GM12801 (cell line): Measurements from ENCODE around the gene C2CD5.

ENCODE experiments used
- TF ChIP-seq, protein P1 (sequence below): IDR thresholded peaks from one replicate; pipeline ENCODE4 v1.5.1; 2011; ENCODE audit warnings: control low read depth; ENCODE audit not compliant: insufficient read length; ENCODE audit errors: extremely low read depth

C2CD5 gene

GRCh38 chr12:22518060-22518719, 26.2 kb downstream of the C2CD5 start:
- TF ChIP-seq, protein P1, sequence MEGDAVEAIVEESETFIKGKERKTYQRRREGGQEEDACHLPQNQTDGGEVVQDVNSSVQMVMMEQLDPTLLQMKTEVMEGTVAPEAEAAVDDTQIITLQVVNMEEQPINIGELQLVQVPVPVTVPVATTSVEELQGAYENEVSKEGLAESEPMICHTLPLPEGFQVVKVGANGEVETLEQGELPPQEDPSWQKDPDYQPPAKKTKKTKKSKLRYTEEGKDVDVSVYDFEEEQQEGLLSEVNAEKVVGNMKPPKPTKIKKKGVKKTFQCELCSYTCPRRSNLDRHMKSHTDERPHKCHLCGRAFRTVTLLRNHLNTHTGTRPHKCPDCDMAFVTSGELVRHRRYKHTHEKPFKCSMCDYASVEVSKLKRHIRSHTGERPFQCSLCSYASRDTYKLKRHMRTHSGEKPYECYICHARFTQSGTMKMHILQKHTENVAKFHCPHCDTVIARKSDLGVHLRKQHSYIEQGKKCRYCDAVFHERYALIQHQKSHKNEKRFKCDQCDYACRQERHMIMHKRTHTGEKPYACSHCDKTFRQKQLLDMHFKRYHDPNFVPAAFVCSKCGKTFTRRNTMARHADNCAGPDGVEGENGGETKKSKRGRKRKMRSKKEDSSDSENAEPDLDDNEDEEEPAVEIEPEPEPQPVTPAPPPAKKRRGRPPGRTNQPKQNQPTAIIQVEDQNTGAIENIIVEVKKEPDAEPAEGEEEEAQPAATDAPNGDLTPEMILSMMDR, result no peak

GRCh38 chr12:22514875-22515274, 29.5 kb downstream of the C2CD5 start:
- TF ChIP-seq, protein P1, result no peak

DNA sequence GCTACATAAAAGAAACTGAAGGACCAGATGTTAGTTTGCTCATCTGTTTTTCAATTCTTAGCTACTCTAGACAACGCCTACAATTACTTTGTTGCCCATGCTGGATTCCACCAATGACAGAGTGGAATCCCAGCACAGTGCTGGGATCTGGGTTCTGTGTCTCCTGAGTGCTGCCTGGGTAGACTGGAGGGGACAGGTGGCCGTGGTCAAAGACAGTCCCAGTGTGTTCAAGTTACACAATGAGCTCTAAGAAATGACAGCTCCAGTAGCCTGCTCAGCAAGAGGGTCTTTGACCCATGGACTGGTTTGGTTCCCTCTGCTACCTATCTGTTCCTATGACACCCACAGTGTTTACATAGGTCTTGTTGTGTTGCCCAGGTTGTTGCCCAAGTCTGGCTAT, 38.5 kb downstream of the C2CD5 start:
- TF ChIP-seq, protein P1, result no peak

DNA sequence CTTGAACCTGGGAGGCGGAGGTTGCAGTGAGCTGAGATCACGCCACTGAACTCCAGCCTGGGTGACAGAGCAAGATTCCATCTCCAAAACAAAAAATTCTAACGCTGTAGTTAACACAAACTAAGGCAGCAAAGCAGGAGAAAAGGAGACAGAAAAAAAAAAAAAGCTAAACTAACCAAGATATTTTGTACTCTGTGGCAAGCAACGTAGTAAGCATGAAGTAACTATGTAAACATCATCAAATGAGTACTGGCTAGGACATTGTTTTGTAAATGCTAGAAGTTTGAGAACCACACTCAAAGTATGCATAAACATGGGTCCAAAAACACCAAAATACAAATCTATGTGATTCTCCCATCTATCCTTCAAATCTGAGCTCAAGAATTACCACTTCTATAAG, 44.2 kb downstream of the C2CD5 start:
- TF ChIP-seq, protein P1, result no peak

GRCh38 chr12:22499445-22499844, 44.9 kb downstream of the C2CD5 start:
- TF ChIP-seq, protein P1, result no peak

GRCh38 chr12:22494319-22494718, 50.0 kb downstream of the C2CD5 start:
- TF ChIP-seq, protein P1, result no peak

GRCh38 chr12:22491034-22491433, 53.3 kb downstream of the C2CD5 start:
- TF ChIP-seq, protein P1, result no peak

- TF ChIP-seq, protein P1, result no peak
Observed at GRCh38 chr12:22488478-22488877, 55.9 kb downstream of the C2CD5 start.
